ENCODE measurements around the gene CATSPERZ.

Gene CATSPERZ

DNA sequence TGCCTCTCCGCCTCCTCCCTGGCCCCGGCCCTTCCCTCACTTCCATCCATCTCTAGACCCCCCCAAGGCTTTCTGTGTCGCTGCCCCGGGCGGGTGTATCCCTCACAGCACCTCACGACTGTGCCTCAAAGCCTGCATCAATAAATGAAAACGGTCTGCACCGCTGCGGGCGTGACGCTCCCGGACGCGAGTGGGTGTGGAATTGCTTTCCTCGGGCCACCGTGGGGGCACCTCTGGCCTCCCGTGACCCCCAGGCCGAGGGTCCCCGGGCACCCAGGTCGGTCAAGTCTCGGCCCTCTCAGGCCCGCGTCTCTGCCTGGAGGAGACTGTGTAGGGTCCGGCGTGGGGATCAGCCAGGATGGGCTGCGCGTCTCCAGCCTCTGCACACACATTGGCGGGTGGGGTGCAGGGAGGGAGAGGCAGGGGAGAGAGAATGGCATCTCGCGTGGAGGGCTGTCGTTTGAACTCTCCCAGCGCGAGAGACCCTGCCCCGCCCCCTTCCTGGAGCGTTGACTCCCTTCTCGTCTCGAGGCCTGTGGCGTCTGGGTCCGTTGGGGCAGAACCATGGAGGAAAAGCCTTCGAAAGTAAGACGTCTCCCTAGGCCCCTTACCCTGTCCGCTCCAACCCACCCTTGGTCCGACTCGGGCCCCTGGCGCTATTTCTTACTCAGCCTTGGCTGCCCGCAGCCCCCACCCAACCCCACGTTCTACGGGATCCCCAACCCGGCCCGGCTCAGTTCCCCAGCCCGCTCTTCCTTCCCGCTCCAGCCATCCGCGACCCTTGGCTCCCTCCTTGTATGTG lies at the start of gene CATSPERZ:
Gene CATSPERZ (plus strand): TSS at position 512 of the 802 bp plus-strand sequence. CDS start 53 bp downstream, at position 565.
- DNase-seq (ENCODE audit: low spot score): no peak

GRCh38 chr11:64250415-64251015 lies 49.6 kb upstream of the CATSPERZ start:
- no peak for DNase-seq (ENCODE audit: low spot score)

DNA sequence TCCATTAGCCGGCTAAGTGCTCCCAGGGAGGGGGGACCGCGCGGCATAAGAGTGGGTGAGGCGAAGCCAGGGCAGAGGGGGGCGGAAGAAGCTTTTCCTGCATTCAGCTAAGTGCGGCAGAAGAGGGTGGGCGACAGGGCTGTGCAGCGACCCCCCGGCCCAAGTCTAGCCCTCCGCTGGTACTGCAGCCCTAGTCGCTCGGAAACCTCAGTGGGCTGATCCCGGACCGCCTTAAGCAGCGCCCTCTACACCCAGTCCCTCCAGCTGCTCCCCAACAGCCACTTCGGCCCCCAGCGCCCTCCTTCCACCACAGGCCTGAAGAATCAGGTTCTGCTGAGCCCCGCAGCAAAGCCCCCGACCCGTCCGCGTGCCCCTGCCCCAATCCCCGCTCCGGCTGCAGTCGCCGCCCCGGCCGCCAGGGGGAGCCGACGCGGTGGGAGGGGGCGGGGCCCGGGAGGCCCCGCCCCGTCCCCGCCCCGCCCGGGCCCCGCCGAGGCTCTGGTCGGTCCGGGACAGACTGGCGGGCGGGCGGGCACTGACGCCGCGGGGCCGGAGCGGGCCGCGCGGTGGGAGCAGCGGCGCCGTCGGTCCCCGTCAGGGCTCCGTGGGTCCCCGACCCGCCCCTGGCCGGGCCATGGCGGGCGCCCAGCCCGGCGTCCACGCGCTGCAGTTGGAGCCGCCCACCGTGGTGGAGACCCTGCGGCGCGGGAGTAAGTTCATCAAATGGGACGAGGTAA lies 49.0 kb upstream of the CATSPERZ start, which contains the start of gene PLCB3:
Gene PLCB3 (plus strand): TSS at position 515 of the 737 bp plus-strand sequence. CDS start 120 bp downstream, at position 635.
- DNase-seq (ENCODE audit: low spot score): peak; percentile 88

DNA sequence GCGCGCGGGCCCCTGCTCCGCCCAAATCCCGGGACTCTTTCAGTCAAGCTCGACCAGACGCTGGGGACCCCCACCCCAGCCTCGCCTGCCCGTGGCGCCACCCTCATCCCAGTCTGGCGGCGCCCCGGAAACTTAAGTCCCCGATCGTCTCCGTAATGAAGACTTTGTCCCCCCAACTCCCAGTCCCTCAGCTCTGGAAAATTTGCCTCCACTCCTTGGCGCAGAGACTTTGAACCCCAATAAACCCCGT lies 48.5 kb upstream of the CATSPERZ start:
- no peak for DNase-seq (ENCODE audit: low spot score)

- DNase-seq (ENCODE audit: low spot score): no peak
Observed at GRCh38 chr11:64252003-64252872, 47.9 kb upstream of the CATSPERZ start.

- no peak for DNase-seq (ENCODE audit: low spot score)
Observed at GRCh38 chr11:64253043-64253442, 47.1 kb upstream of the CATSPERZ start.

- DNase-seq (ENCODE audit: low spot score): no peak
Observed at GRCh38 chr11:64253481-64253880, 46.7 kb upstream of the CATSPERZ start.

DNA sequence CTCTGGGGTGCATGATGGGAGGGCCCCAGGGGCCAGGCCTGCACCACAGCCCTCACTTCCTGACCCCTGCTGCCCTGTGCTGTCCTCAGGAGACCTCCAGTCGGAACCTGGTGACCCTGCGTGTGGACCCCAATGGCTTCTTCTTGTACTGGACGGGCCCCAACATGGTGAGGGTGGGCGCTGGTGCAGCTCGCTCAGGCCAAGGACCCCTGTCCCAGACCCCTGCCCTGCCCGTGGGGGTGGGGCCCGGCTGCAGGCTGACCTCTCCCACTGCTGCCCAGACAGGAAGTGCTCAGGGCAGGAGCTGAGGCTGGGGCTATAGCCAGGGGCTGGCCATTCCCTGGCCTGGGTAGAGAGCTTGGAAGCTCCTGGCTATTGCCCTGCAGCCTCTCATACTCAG lies 45.8 kb upstream of the CATSPERZ start:
- DNase-seq (ENCODE audit: low spot score): no peak

DNA sequence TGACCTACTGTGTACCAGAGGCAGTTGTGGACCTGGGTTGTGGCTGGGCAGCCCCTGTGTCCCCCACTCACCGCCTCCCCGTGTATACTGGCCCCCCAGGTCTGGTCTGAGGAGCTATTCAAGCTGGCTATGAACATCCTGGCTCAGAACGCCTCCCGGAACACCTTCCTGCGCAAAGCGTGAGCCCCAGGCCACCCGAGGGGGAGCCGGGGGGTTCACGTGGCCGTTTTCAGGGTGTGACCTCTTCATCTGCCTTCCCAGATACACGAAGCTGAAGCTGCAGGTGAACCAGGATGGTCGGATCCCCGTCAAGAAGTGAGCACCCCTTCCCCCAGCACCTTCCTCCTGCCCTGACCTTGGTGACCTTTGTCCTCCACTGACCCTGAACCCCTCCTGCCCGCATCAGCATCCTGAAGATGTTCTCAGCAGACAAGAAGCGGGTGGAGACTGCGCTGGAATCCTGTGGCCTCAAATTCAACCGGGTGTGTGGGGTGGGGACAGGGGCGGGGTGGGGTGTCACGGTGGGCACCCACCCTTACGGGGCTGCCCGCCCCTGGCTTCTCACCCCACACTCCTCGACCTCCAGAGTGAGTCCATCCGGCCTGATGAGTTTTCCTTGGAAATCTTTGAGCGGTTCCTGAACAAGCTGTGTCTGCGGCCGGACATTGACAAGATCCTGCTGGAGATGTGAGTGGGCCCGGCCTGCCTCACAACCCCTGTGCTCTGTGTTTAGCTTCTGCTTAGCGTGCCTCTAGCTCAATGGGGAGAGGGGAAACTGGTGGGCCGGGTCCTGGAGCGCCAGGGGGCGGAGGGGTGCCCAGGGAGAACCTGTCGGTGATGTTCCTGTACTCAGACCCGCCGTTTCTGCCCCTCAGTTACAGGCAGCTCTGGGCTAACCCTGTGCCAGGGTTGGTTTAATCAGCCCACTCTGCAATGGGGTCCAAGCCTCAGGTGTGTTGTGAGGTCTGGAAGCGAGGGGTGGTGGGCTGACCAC lies 44.7 kb upstream of the CATSPERZ start:
- DNase-seq (ENCODE audit: low spot score): no peak

GRCh38 chr11:64256300-64256699 lies 43.9 kb upstream of the CATSPERZ start:
- DNase-seq (ENCODE audit: low spot score): no peak

DNA sequence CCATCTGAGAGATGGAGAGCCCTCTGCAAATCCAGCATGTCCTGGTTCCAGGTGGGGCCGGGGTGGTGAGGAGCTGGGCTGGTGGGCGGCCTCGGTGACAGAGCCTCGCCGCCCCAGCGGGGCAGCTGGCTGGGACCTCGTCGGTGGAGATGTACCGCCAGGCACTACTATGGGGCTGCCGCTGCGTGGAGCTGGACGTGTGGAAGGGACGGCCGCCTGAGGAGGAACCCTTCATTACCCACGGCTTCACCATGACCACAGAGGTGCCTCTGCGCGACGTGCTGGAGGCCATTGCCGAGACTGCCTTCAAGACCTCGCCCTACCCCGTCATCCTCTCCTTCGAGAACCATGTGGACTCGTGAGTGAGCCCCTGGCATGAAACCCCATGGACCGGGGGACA lies 41.8 kb upstream of the CATSPERZ start:
- DNase-seq (ENCODE audit: low spot score): no peak

GRCh38 chr11:64258946-64259532 lies 41.1 kb upstream of the CATSPERZ start:
- no peak for DNase-seq (ENCODE audit: low spot score)

DNA sequence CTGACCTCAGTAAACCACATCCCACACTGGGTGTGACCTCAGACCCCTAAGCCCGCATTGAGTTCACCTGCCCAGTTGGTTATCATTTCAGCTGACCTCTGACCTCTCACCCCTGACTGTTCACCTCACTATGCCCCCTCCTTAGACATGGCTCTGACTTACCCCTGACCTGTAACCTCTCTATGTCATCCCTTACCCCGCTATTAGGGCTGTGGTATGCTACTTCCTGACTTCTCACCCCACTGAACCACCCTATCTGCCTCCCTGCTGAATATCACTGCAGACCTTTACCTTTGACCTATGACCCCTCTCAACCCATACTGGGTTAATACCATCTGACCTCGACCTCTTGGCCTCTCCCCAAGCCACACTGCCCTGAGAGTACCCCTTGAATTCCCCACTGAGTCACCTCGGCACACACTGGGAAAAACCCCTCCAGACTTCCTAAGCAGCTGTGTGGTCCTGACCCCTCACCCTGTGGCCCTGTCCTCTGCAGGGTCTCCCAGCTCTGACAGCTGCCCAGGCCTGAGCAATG lies 40.6 kb upstream of the CATSPERZ start:
- no peak for DNase-seq (ENCODE audit: low spot score)

DNA sequence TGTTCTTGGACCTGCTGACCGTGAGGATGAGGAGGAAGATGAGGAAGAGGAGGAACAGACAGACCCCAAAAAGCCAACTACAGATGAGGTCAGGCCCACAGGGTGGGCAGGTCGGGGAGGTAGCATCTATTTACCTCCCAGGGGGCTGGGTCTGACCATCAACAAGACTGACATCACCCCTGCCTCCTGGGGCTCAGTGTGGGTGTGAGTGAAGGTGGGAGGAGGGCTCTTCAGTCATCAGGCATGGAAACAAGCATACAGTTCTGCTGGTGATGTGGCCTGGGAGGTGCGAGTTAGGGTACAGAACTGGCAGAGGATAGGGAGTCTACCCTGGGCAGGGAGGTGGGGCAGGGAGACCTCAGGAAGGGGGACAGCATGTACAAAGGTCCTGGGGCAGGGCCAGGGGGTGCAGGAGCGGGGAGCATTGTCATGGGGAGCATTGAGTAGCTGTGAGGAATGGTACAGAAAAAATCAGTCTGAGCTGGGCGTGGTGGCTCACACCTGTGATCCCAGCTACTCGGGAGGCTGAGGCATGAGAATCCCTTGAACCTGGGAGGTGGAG lies 39.9 kb upstream of the CATSPERZ start:
- no peak for DNase-seq (ENCODE audit: low spot score)

GRCh38 chr11:64261556-64262080 lies 38.5 kb upstream of the CATSPERZ start:
- no peak for DNase-seq (ENCODE audit: low spot score)

DNA sequence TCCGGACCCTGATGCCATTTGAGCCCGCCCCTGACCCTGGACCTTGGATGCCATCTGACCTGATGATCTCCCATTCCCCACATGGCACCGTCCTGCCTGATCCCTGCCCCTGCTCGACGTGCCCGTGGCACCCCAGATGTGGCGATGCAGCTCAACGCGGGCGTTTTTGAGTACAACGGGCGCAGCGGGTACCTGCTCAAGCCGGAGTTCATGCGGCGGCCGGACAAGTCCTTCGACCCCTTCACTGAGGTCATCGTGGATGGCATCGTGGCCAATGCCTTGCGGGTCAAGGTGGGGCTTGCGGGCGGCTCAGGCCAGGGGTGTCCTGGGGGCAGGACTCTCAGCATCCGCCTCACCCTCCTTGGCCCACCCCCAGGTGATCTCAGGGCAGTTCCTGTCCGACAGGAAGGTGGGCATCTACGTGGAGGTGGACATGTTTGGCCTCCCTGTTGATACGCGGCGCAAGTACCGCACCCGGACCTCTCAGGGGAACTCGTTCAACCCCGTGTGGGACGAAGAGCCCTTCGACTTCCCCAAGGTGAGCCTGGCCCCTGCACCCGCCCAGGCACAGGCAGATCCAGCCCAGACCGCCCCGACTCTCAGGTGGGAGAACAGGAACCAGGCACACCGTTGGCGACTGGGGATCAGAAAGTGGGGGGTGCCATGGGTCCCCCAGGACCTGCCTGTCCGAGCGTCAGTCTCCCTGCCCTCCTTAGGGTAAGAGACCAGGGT lies 37.7 kb upstream of the CATSPERZ start:
- DNase-seq (ENCODE audit: low spot score): no peak

DNA sequence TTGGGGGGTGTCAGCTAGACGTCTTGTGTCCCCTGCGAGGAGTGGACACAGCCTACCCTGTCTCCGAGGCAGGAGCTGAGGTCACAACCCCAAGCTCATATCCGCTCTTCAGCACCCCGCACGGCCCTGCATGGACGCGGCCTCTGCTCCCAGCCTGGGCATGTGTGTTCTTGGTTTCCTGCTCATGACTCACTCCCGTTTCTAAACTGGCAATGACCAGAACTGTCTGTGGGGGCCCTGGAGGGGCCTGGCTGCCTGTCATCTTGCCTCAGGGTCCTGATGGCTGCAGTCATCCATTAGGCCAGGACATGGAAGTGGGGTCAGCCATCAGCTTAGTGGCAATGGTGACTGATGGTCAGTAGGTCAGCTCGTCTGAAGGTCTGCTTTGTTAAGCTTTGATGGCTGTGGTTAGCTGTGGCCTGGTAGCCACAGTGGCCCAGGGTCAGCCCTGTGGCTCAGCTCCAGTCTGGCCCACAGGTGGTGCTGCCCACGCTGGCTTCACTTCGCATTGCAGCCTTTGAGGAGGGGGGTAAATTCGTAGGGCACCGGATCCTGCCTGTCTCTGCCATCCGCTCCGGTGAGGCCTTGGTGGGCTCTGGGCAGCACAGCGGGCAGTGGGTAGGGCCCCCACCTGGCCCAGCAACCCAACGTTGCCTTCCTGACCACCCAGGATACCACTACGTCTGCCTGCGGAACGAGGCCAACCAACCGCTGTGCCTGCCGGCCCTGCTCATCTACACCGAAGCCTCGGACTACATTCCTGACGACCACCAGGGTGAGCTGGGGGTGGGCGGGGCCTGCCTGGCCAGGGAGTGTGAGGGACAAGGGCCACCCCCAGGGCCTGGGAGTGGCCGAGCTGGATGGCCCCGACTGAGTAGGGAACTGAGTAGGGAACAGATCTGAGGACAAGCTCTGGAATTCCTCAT lies 36.9 kb upstream of the CATSPERZ start:
- DNase-seq (ENCODE audit: low spot score): no peak

GRCh38 chr11:64263947-64264317 lies 36.2 kb upstream of the CATSPERZ start:
- no peak for DNase-seq (ENCODE audit: low spot score)
